Measurements from ENCODE around the gene GUK1.
A peak's percentile ranks its signal among the peaks of the same experiment; 100 is the strongest.
"Not testable (repeated sequence)": the region's sequence is repeated elsewhere in the genome, so short reads cannot be mapped to it uniquely, and the experiment has no call there.

The GUK1 gene

DNA sequence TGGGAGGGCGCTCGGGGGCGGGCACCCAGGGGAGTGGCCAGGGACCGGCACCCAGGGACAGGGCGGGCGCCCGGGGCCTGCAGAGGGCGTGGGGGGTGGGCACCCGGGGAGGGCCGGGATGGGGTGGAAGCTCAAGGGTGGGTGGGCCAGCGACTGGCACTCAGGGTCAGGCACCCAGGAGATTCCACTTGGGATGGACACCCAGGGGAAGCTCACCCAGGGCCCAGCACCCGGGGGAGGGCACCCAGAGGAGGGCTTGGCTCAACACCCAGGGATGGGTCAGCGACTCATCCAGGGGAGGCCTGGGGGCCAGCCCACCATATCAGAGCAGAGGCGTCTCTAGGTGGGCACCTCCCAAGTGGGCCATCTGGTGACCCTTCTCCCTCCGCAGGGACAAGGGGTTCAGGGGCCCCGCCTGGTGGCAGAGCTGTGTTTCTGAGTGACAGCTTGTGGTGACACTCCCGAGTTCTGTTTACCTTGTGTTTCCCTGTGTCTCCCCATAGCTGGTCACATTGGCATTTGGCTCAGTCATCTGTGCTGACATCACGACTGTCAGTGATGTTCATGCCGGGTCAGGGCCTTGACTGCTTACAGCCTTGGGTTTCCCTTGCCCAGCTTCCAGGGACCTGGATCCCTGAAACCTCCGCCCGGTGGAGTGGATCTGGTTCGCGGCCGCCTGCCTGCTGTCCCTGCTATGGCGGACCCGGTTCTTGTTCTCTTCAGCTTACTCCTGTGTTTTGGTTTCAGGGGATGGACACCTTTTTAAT lies 26.3 kb downstream of the GUK1 start:
- TF ChIP-seq JUND (IDR thresholded peaks at IDR 0.05; ENCODE audit: low read depth): no peak
- peak; percentile 88 to 94 for DNase-seq (ENCODE audit: low read depth in 1 of 2, low spot score in 1 of 2)
- in situ Hi-C loops (cut with HindIII; ENCODE audit: low pct_unique_long_range_greater_than_20kb, low sequenced_read_pairs): no loop called here

DNA sequence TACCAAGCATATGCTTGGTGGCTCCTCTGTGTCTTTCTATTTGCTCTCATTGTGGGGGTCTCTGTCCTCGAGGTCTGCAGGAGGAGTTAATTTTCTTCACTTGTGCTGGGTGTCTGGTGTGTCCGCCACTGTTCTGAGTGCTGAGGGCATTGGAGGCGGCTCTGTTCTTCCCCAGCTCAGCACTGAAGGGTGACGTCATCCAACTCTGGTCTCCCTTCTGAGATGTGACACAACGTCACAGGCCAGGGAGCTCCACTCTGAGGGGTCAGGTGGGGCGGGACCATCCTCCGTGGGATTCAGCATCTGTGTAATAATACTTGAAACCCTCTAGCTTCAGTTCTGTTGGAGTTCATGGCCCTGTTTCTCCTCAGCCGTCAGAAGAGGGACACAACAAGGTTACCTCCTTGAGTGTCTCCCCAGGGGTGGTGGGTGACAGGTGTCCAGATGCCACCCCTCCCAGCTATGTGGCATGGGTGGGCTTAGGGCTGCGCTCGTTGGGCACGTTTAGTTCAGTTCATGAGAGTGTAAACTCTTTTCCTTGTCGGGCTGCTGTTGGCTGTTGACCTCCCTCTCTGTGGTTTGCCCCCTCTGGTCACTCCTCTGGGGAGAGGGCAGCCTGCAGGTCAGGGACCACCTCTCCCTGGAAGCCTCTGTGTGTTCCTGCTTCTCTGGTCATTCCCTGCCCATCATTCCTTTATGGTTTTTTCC lies 28.6 kb downstream of the GUK1 start:
- in situ Hi-C loops (cut with HindIII; ENCODE audit: low pct_unique_long_range_greater_than_20kb, low sequenced_read_pairs): no loop called here
- TF ChIP-seq JUND (IDR thresholded peaks at IDR 0.05; ENCODE audit: low read depth): no peak
- DNase-seq (ENCODE audit: low read depth in 1 of 2, low spot score in 1 of 2): no peak

DNA sequence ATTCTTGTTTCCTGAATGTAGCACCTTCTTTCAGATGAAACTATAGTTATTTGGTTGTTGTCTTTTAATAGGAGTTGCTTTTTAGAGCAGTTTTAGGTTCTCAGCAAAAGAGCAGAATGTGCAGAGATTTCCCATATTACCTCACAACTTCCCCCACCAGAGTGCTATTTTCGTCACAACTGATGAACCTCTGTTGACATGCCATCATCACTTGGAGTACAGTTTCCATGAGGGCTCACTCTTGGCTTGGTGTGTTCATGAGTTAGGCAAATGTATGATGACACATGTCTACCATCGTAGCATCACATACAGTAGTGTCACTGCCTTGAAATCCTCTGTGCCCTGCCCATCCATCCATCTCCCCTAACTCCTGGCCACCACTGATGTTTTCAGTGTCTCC lies 29.3 kb downstream of the GUK1 start:
- DNase-seq (ENCODE audit: low read depth in 1 of 2, low spot score in 1 of 2): no peak
- no peak for TF ChIP-seq JUND (IDR thresholded peaks at IDR 0.05; ENCODE audit: low read depth)
- in situ Hi-C loops (cut with HindIII; ENCODE audit: low pct_unique_long_range_greater_than_20kb, low sequenced_read_pairs): no loop called here

DNA sequence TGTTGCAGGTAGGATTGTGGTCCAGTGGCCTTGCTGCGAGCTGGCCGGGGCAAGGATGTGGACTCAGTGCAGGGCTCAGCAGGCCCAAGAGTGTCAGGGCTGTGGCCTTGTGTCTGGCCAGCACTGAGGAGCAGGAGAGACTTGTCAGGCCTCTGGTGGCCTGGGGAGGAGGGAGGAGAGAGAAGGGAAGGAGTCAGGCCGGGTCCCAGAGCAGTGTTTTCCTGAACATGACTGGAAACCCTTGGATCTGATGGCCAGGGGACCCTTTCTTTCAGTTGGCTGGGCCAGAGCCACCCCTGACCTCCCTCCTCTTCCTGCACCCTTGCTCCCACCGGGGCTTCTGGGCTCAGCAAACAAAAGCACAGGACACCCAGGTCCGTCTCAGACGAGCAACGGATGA lies 30.6 kb downstream of the GUK1 start:
- no peak for DNase-seq (ENCODE audit: low read depth in 1 of 2, low spot score in 1 of 2)
- no peak for TF ChIP-seq JUND (IDR thresholded peaks at IDR 0.05; ENCODE audit: low read depth)
- in situ Hi-C loops (cut with HindIII; ENCODE audit: low pct_unique_long_range_greater_than_20kb, low sequenced_read_pairs): no loop called here

DNA sequence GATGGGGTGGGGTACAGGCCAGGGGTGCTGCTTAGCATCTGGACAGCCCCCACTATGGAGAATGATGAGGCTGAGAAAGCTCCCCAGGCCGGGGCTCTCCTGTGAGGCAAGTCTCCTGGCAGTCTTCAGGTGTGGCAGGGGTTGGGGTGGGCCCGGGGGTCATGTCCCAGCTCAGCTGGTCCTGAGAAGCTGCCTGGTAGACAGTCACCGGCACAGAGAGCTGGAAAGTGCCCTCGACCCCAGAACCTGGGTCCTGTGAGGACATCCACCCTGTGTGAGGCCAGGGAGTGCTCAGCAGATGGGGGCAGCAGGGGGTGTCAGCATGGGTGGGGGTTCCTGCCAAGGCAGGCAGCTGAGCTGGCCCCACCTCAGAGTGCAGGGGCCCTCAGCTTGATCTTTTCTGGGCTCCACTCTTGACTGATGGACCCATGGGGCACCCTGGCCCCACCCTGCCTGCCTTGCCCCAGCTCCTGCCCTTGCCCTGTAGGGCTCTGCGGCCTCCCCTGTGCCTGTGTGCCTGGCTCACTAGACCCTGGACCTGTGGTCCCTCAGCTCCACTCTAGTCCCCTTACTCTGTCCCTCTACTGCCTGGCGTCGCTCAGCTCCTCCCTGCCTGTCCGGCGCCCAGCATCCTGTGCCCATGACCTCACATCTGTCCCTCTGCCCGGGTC lies 31.3 kb downstream of the GUK1 start:
- in situ Hi-C loops (cut with HindIII; ENCODE audit: low pct_unique_long_range_greater_than_20kb, low sequenced_read_pairs): no loop called here
- DNase-seq (ENCODE audit: low read depth in 1 of 2, low spot score in 1 of 2): no peak

DNA sequence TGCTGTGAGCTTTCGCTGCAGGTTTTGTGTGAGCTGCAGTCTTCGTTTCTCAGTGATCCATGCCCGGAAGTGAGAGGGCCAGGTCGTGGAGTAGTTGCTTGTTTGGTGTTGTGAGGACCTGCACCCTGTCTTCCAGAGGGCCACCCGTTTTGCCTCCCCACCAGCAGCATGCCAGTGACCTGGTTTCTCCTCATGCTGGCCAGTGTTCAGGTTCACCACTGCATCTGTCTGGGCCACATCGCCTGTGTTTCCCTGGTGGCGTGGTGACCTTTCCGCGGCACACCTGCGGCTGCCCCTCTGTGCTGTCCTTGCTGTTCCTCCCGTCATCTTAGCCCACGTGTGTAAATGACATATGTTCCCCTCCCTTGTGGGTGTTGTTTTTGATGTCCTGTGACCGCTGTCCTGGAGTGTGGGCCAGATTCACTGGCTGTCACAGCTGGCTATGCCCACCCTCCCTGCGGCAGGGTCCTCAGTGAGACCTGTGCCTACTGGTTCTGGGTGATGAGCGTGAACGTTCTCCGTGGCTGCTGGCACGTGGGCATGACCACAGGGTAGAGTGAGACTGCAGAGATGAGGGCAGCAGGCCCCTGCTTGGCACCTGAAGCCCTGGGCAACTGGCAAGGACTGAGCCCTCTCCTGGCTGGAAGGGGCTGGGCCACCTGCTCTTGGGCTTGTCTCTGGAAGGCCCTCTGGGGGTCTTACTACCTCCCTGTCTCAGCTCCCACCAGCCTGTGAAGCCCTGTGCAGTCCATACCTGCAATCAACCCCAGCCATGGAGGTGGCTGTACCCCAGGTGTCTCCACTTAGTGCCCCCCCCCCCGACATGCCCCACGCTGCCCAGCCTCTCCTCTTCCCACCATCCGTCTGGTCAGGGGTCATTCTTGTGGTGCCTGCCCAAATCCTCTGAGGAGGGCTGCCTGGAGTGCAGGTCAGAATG lies 32.8 kb downstream of the GUK1 start:
- no peak for DNase-seq (ENCODE audit: low read depth in 1 of 2, low spot score in 1 of 2)

More for the DNA sequence above, 31.3 kb downstream of the GUK1 start:
- no peak for TF ChIP-seq JUND (IDR thresholded peaks at IDR 0.05; ENCODE audit: low read depth)

DNA sequence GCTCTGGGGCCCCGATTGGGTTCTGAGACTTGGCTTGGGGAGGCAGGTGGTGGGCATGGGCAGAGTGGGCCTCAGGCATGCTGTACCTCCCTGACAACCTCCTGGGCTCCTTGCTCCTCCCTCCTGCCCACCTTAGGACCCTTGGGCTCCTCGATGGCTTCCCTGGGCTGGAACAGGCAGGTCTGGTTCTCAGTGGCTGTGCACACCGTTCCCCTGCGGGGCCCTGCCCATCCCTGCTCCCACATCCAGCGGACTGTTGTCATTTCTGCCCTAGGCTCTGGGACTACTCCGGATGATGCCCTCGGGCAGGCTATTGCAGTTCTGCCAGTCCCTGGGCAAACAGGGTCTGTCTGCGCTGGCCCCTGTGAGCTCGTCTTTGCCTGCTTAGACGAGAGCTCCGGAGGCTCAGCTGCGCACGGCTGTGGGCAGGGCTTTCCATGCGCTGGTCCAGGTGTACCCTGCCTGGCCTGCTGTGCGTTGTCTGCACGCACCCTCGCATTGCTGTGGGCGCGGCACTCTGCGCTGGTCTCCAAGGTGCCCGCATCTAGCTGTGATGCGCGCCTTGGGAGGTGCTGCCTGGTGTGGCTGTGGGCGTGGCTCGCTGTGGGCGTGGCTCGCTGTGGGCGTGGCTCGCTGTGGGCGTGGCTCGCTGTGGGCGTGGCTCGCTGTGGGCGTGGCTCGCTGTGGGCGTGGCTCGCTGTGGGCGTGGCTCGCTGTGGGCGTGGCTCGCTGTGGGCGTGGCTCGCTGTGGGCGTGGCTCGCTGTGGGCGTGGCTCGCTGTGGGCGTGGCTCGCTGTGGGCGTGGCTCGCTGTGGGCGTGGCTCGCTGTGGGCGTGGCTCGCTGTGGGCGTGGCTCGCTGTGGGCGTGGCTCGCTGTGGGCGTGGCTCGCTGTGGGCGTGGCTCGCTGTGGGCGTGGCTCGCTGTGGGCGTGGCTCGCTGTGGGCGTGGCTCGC lies 33.7 kb downstream of the GUK1 start:
- DNase-seq (ENCODE audit: low read depth in 1 of 2, low spot score in 1 of 2): peak; percentile 88 to 90
- in situ Hi-C loops (cut with HindIII; ENCODE audit: low pct_unique_long_range_greater_than_20kb, low sequenced_read_pairs): not testable (repeated sequence)

More for the DNA sequence above, 32.8 kb downstream of the GUK1 start:
- in situ Hi-C loops (cut with HindIII; ENCODE audit: low pct_unique_long_range_greater_than_20kb, low sequenced_read_pairs): no loop called here
- no peak for TF ChIP-seq JUND (IDR thresholded peaks at IDR 0.05; ENCODE audit: low read depth)

DNA sequence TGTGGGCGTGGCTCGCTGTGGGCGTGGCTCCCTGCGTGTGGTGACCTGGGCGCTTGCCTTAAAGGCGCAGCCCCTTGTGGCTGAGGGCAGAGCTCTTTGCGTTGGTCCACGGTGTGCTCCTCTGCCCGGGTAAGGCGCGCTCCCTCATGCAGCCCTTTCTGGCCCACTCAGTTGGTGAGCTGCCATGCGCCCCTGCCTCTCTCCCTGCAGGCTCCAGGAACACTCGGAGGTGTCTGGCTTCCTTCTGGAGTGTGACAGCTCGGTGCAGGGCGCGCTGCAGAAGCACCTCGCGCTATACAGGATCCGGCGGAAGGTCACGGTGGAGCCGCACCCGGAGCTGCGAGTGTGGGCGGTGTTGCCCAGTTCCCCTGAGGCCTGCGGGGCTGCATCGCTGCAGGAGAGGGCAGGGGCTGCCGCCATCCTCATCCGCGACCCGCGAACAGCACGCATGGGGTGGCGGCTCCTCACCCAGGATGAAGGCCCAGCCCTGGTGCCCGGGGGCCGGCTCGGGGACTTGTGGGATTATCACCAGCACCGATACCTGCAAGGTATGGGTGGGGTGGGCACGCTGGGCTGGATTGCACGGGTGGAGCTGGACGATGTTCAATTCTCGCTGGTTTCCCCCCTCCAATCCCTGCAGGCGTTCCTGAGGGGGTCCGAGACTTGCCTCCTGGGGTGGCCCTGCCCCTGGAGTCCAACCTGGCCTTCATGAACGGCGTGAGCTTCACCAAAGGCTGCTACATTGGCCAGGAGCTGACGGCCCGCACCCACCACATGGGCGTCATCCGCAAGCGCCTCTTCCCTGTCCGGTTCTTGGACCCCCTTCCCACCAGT lies 34.6 kb downstream of the GUK1 start:
- no peak for TF ChIP-seq JUND (IDR thresholded peaks at IDR 0.05; ENCODE audit: low read depth)
- in situ Hi-C loops (cut with HindIII; ENCODE audit: low pct_unique_long_range_greater_than_20kb, low sequenced_read_pairs): no loop called here
- DNase-seq (ENCODE audit: low read depth in 1 of 2, low spot score in 1 of 2): peak; percentile 88 to 96

DNA sequence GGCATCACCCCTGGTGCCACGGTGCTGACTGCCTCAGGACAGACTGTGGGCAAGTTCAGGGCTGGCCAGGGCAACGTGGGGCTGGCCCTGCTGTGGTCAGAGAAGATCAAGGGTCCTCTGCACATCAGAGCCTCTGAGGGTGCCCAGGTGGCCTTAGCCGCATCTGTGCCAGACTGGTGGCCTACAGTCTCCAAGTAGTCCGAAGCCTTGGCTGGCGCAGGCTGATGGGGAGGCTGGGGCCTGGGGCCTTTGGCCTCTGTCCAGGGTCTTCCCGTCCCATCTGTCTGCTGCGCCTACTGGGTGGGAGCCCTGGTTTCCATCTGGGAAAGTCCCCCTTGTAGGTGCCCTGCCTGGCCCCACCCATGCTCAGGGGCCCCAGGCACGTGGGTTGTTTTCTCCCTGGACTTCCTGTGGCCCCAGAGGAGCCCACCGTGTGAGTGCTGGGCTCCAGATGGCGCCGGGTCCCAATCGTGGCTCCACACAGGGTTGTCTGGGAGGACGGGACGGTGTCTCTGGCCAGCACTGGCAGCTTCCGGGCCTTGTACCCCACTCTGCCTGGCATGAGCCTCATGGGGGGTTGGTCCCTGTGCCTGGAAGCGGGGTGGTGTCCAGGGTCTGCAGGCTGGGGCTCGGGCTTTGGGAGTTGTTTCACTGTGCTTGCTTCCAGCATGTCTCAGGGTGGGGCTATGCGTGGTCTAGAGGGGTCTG lies 35.4 kb downstream of the GUK1 start:
- no peak for TF ChIP-seq JUND (IDR thresholded peaks at IDR 0.05; ENCODE audit: low read depth)
- in situ Hi-C loops (cut with HindIII; ENCODE audit: low pct_unique_long_range_greater_than_20kb, low sequenced_read_pairs): no loop called here
- no peak for DNase-seq (ENCODE audit: low read depth in 1 of 2, low spot score in 1 of 2)

DNA sequence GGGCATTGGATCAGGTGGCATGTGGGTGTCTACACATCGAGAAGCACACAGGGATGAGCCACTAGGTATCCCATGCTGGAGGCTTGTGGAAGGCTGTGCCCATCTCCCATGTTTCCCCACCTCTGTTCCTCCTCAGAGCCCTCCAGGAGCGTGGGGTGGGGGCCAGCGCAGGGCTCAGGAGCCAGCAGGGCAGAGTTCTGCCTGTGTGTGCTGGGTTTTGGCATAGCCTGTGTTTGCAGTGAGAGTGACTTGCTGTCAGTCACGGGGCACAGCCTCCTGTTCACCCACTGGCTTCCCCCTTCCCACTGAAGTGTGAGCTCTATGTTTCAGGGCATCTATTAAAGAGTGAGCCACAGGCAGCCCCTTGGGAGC lies 35.9 kb downstream of the GUK1 start:
- no peak for DNase-seq (ENCODE audit: low read depth in 1 of 2, low spot score in 1 of 2)
- TF ChIP-seq JUND (IDR thresholded peaks at IDR 0.05; ENCODE audit: low read depth): no peak
- in situ Hi-C loops (cut with HindIII; ENCODE audit: low pct_unique_long_range_greater_than_20kb, low sequenced_read_pairs): no loop called here

Data from T47D (cell line).